ENCODE measurements around the gene TSHR.

- TF ChIP-seq EP300 (IDR thresholded peaks at IDR 0.05): no peak
- TF ChIP-seq CTCF (IDR thresholded peaks at IDR 0.05): no peak
These were observed 168.4 kb downstream of the TSHR start for GRCh38 chr14:81123811-81124210.

Data from sigmoid colon (tissue), 4 donors.